ENCODE measurements around the gene CD8B2.
"Not testable (repeated sequence)": the region's sequence is repeated elsewhere in the genome, so short reads cannot be mapped to it uniquely, and the experiment has no call there.

- not testable (repeated sequence) for TF ChIP-seq EZH2 (IDR thresholded peaks at IDR 0.05); POLR2AphosphoS5 (IDR thresholded peaks at IDR 0.05; ENCODE audit: borderline replicate concordance, low read depth, low read length)
Measured at GRCh38 chr2:106506002-106506687, 19.0 kb downstream of the CD8B2 start.

Measured in SK-N-MC (cell line).